GM19193 (cell line): Measurements from ENCODE around the gene INSL6.

Experiments
- POLR2A ChIP-seq: IDR thresholded peaks from 4 replicates; pipeline ENCODE4 v1.6.1; 2011; ENCODE audit not compliant: insufficient read depth, insufficient read length; ENCODE audit errors: extremely low read depth

Gene INSL6, protein sequence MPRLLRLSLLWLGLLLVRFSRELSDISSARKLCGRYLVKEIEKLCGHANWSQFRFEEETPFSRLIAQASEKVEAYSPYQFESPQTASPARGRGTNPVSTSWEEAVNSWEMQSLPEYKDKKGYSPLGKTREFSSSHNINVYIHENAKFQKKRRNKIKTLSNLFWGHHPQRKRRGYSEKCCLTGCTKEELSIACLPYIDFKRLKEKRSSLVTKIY

DNA sequence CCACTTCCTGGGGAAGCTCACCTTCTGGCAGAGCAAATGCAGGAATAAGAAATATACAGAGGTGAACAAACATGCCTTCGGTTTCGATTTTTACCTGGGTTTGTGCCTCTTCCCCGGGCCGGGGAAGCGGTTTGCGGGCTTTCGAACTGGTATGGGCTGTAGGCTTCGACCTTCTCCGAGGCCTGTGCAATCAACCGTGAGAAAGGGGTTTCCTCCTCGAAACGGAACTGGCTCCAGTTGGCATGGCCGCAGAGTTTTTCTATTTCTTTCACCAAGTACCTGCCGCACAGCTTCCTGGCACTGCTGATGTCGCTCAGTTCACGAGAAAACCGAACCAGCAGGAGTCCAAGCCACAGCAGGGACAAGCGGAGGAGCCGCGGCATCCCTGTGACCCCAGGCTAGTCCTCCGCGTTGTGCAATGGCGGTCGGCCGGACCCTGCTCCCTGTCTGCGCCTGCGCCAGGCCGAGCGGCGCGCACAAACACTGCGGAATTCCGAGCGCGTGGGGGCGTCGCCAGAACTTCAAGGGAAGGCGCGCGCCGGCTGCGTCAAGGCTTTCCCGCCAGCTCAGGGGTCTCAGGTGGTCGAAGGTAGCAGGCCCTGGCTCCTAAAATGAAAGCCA lies at the start of gene INSL6:
INSL6 (minus strand) TSS at position 420 of the 621 bp plus-strand sequence; CDS start at position 383, 37 bp downstream.
- no peak for TF ChIP-seq POLR2A

DNA sequence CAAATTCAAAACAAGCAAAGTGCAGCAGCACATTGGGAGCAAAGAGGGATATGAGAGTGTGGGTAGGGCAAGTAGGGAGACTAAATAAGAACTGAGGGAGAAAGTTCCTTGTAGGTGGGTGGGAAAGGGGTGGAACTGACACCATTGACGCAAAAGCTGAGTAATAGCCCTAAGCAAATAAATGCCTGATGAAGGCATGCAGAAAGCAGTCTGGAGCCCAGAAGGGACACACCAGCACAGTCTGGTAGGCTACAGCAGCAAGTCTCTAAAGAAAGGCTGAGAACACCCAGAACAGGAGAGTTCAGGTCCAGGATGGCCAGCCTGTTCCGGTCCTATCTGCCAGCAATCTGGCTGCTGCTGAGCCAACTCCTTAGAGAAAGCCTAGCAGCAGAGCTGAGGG lies 45.8 kb upstream of the INSL6 start, which contains the start of gene INSL4:
INSL4 (plus strand) TSS at position 208 of the 400 bp plus-strand sequence; CDS start at position 313, 105 bp downstream.
- no peak for TF ChIP-seq POLR2A

DNA sequence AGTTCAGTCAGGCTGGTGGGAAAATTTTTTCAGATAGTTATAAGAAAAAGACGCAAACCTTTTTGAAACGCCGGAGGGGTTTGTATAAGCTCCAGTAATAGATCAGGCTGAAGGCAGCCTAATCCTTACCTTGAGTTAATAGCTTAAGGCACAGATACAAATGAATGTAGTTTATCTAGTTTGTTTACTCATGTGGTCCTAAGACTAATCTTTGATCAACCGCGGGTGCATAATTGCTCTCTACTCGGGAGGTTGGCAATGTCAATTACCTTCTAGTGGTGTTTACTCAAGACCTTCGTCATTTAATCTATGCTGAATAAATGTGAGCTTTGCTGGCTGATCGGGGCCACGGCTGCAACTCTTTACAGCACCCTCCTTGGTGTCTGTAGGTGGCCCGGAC lies 45.1 kb upstream of the INSL6 start:
- no peak for TF ChIP-seq POLR2A

DNA sequence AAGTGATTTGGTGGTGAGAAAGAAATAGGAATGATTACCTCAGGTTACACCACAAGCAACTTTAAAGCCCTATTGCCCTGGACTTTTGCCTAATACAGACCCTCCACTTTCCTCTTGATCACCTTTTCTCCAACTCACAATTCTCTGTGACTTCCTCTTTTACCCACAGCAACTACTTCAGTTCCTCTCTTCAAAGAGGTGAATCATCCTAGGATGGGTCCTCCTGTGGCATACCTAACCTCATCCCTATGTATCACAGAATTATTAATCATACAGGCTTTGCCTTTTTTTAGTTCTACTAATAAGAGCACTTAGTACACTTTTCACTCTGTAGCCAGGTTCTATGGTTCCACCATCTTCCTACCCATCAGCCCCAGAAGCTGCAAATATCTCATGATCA lies 19.6 kb upstream of the INSL6 start:
- TF ChIP-seq POLR2A: no peak

DNA sequence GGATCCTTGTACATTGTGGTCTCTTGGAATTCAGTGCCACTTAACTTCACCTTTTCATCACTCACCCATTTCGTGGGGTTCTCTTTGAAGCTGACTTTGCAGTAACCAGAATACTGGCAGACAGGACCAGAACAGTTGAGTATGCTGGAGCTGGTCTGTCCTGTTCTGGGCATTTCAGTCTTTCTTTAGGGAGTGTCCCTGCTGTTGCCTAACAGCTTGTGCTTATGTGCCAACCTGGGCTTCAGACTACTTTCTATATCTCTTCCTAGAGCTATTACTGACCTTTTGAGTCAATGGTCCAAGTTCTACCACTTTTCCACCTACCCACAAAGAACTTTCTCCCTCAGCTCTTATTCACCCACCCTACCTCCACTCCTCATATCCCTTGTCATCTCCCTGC lies 10.0 kb upstream of the INSL6 start:
- no peak for TF ChIP-seq POLR2A

DNA sequence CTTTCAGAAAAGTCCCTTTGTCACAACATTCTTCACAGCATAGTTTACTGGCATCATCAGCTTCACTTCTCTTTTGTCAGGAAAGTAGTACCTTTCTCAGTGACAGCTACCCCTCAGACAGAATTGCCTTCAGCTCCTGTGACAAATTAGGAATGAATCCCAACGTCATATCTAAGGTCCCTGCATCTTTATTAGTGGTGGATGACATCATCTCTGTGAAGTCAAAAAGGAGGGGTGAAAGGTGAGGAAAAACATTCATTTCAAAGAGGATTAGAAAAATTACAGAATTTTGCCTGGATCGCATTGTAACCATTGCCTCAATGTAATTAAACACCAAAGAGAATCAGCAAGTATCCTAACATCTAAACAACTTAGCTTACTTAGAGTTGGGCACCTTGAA lies 7.9 kb upstream of the INSL6 start:
- no peak for TF ChIP-seq POLR2A

DNA sequence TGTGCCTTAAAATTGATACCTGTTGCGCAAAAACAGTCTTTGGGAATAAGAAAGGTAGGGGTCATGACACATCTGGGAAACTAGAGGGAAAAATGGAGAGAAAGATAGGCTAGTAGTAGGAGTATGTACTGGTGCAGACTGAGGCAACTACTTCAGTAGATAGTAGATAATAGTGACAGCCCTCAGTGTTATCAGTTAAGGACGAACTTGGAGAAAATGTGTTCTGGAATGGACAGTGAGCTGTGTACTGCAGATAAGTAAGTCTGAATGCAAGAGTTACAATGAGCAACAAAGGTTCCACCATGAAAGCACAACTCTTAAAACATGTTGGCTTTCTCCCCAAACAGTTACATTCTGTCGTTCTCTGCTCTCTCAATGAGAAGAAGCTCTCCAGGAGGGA lies 6.5 kb upstream of the INSL6 start:
- no peak for TF ChIP-seq POLR2A

DNA sequence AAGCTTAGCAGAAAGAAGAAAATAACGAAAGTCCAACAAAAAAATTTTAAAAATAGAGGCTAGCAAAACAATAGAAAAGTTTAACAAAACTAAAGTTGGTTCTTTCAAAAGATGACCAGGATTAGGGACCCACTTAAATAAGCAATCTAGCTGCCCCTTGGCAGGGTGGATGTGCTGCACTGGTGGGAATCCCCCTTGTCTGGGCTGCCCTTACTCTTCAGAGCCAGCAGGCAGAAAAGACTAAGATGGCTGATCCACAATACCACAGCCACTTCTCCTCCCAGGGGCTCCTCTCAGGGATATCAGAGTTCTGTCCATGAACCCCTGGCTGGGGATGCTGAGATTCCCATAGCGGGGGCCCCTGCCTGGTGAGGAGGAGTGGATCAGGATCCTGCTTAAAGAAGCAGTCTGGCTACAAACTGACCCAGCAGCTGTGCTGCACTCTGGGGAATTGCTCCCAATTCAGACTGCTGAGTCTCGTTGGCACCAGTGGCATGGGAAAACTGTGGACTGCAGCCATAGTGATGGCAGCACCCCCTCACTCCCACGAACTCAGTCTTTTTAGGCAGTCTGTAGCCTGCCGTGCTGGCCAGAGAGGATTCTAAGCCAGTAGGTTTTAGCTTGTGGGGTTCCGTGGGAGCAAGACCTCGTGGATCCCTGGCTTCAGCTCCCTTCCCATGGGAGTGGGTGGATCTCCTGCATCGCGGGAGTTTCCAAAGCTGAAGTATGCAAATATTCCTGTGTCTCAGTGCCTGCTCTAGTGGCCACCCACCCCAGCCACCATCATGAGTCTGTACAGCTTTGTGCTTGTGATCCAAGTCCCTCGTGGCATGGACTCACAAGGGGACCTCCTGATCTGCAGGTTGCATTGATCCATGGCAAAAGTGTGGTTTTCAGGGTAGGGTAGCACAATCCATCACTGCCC lies 2.9 kb upstream of the INSL6 start:
- TF ChIP-seq POLR2A: no peak

DNA sequence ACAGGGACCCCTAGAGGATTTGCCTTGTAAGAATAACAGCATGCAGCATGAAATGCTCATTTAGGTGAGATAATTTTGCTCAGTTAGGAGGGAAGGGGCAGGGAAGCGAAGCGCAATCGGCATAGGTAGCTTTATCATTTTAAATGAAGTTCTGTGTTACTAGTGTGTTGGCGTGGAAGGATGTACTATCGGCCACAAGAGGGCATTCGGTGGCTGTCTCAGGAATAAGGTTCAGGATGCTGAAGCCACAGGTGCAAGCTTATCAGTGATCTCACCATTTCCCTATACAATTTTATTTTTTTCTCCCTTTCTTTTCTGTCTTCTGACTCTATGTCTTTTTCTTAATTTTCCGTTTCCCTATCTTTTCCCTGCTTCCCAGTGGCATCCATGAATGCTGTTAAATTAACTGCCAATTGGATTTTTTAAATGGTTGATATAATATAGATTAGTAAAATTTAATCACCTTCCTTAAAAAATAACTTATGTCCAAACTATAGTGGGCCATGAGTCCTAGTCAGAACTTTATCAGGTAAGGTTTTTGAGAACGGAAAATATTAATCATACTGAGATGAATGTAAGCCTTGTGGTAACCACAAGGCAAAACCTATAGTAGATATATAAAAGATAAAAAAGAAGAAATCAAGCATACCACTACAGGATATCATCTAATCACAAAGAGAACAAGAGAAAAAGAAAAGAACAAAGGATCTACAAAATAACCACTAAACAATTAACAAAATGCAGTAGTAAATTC lies 1.2 kb upstream of the INSL6 start:
- TF ChIP-seq POLR2A: no peak

DNA sequence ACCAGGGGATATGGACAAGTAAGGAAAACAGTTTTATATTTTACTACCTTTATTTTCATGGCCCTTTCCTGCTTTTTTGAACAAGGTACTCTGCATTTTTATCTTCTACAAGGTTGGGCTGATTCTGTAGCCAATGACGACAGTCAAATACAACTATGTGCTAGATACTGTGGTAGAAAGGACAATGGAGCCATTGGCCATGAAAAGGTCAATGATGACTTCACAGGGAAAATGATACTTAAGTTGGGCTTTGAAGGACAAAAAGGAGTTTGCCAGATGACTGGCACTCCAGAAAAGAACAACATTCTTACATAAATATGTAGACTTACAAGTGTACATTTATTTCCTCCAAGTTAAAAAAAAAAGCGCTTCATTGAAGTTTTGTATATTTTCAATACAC lies 663 bp downstream of the INSL6 start:
- TF ChIP-seq POLR2A: no peak

DNA sequence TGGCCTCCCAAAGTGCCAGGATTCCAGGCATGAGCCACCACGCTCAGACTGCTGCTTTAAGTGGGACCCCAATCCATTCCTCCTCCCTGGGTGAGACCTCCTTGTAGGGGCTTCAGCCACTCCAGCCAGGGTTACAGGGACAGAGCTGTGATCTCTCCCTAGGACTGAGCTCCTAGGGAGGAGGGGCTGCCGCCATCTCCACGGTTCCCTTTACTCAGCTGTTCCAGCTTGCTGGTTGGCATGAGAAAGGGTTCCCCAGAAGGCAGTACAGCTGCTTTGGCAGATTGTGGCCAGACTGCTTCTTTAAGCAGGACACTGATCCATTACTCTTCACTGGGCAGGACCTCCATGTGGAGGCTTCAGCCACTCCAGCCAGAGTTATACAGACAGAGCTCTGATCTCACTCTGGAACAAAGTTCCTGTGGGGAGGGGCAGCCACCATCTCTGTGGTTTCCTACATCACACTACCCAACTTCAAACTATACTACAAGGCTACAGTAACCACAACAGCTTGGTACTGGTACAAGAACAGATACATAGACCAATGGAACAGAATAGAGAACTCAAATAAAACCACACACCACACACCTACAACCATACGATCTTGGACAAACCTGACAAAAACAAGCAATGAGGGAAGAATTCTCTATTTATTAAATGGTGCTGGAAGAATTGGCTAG lies 7.2 kb downstream of the INSL6 start:
- TF ChIP-seq POLR2A: no peak

DNA sequence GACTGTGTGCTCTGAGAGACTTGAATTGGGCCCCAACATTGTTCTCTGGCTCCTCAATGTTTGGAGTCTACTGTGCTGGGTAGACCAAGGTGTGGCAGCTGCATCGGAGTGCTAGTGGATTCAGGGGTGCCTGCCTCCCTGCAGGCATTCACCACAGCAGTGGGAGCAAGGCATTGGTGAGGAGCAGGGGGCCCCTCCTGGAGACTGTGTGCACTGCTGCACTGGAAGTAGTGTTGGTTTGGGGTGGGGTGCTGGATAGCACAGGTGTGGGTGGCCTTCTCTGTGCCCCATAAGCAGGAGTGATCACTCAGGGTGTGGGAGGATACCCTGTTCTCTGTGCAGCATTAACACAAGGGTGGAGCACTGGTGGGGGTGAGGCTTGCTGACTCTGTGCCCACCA lies 39.2 kb downstream of the INSL6 start:
- no peak for TF ChIP-seq POLR2A

DNA sequence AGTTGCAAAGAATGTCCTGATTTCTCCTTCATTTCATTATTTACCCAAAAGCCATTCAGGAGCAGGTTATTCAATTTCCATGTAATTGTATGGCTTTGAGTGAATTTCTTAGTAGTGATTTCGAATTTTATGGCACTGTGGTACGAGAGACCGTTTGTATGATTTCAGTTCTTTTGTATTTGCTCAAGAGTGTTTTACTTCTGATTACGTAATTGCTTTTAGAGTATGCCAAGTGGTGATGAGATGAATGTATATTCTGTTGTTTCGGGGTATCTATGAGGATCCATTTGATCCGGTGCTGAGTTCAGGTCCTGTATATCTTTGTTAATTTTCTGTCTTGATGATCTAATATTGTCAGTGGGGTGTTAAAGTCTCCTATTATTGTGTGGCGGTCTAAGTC lies 41.2 kb downstream of the INSL6 start:
- no peak for TF ChIP-seq POLR2A

DNA sequence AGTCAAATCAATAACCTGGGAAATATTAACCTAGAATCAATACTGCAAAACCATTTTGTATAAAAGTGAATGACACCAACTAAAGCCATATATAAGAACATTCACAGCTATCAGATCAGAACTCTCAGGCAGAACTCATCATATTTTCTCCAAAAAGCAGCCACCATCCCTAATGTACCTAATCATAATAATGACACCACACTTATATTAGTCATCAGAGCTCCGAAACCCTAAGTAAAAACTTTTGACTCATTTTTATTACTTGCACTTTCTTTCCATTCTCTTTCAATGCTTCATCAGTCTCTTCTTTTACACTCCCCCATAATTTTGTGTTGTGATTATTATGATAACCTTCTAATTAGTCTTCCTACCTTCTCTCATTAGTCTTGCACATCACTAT lies 45.3 kb downstream of the INSL6 start:
- no peak for TF ChIP-seq POLR2A
